ENCODE measurements around the gene ADPRM.

ADPRM gene

DNA sequence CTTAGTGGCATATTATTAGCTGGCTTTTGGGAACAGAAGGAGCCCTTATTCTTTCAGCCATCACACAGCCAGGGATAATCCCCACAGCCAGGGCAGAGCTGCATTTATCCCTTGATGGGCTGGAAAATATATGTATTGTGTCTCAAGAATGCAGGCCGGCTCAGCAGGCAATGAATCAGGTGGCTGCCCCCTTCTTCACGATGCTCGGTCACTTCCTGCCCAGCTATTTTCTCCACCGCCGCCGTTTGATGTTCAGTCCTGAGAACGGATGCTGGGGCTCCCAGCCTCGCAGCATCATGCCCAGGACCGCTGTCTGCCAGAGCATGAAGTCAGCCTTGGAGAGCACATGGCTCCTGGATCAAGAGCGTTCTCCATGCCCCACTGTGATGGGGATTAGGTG is 36.0 kb upstream of the ADPRM start:
- DNase-seq = no peak
- Histone ChIP-seq H3K36me3 (replicated peaks; ENCODE audit: insufficient read depth, low read length) (no peaks in the 10 kb centered on the region), H4K20me1 (ENCODE audit: insufficient read depth, low read length) (no peaks in the 10 kb centered on the region), H3K4me2 (ENCODE audit: low read depth, low read length) (no peak overlapping the region), H3K4me3 (ENCODE audit: low read length) (no peak overlapping the region), H3K9ac (ENCODE audit: low read length) (no peak overlapping the region), H3F3A (ENCODE audit: insufficient read depth, low read length) (no peaks in the 10 kb centered on the region), H3K27ac (ENCODE audit: low read length) (no peak overlapping the region), H3K27me3 (replicated peaks; ENCODE audit: insufficient read depth, low read length) (no peaks in the 10 kb centered on the region), H2AFZ (ENCODE audit: low read length) (no peak overlapping the region), H3K79me2 (ENCODE audit: low read length) (no peaks in the 10 kb centered on the region), H3K9me2 (replicated peaks; ENCODE audit: insufficient read depth, low read length) (no peaks in the 10 kb centered on the region), H3K9me3 (replicated peaks; ENCODE audit: insufficient read depth, low read length) (no peaks in the 10 kb centered on the region), H3K4me1 (ENCODE audit: low read length) (no peaks in the 10 kb centered on the region)
- TF ChIP-seq EZH2 (optimal IDR thresholded peaks at IDR 0.05; ENCODE audit: low read depth, low read length) (no peak), CTCF (IDR thresholded peaks at IDR 0.05; ENCODE audit: low read length) (no peak), EZH2phosphoT487 (IDR thresholded peaks at IDR 0.05; ENCODE audit: low read length) (no peak)

GRCh38 chr17:10663231-10663630 is 34.2 kb upstream of the ADPRM start:
- Histone ChIP-seq H3K4me3 (ENCODE audit: low read length) (no peak overlapping the region), H3K27me3 (replicated peaks; ENCODE audit: insufficient read depth, low read length) (no peaks in the 10 kb centered on the region), H3K4me1 (ENCODE audit: low read length) (no peaks in the 10 kb centered on the region), H4K20me1 (ENCODE audit: insufficient read depth, low read length) (no peaks in the 10 kb centered on the region), H3K36me3 (replicated peaks; ENCODE audit: insufficient read depth, low read length) (no peaks in the 10 kb centered on the region), H3K9me2 (replicated peaks; ENCODE audit: insufficient read depth, low read length) (no peaks in the 10 kb centered on the region), H3K9ac (ENCODE audit: low read length) (no peak overlapping the region), H3K9me3 (replicated peaks; ENCODE audit: insufficient read depth, low read length) (no peaks in the 10 kb centered on the region), H3K4me2 (ENCODE audit: low read depth, low read length) (no peak overlapping the region), H3K27ac (ENCODE audit: low read length) (no peak overlapping the region), H3K79me2 (ENCODE audit: low read length) (no peaks in the 10 kb centered on the region), H3F3A (ENCODE audit: insufficient read depth, low read length) (no peaks in the 10 kb centered on the region), H2AFZ (ENCODE audit: low read length) (no peak overlapping the region)
- TF ChIP-seq EZH2 (optimal IDR thresholded peaks at IDR 0.05; ENCODE audit: low read depth, low read length) = no peak
- no peak for TF ChIP-seq EZH2phosphoT487 (IDR thresholded peaks at IDR 0.05; ENCODE audit: low read length)
- TF ChIP-seq CTCF (IDR thresholded peaks at IDR 0.05; ENCODE audit: low read length) = no peak
- no peak for DNase-seq

DNA sequence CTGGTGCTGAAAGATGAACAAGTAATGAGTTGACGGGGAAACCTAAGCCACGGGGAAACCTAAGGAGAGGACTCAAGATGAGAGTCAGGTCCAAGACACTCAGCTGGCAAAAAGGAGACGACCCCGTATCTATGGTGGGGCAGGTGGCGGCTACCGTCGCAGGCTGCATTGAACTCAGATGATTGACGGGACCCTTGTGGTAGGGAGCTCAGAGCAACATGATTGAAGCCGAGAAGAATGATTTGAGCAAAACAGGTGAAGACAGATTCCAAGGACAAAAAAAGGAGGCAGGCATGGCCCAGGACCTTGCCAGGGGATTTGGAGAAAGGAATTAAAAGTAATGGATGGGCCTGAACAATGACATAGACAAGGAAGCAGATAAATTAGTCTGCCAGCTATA is 32.8 kb upstream of the ADPRM start:
- Histone ChIP-seq H3K4me3 (ENCODE audit: low read length) (no peak overlapping the region), H3K4me2 (ENCODE audit: low read depth, low read length) (no peak overlapping the region), H2AFZ (ENCODE audit: low read length) (no peak overlapping the region), H4K20me1 (ENCODE audit: insufficient read depth, low read length) (no peaks in the 10 kb centered on the region), H3K9ac (ENCODE audit: low read length) (no peak overlapping the region), H3K4me1 (ENCODE audit: low read length) (no peaks in the 10 kb centered on the region), H3K36me3 (replicated peaks; ENCODE audit: insufficient read depth, low read length) (no peaks in the 10 kb centered on the region), H3F3A (ENCODE audit: insufficient read depth, low read length) (no peaks in the 10 kb centered on the region), H3K27ac (ENCODE audit: low read length) (no peak overlapping the region), H3K79me2 (ENCODE audit: low read length) (no peaks in the 10 kb centered on the region), H3K27me3 (replicated peaks; ENCODE audit: insufficient read depth, low read length) (no peaks in the 10 kb centered on the region), H3K9me3 (replicated peaks; ENCODE audit: insufficient read depth, low read length) (no peaks in the 10 kb centered on the region), H3K9me2 (replicated peaks; ENCODE audit: insufficient read depth, low read length) (no peaks in the 10 kb centered on the region)
- no peak for TF ChIP-seq EZH2 (optimal IDR thresholded peaks at IDR 0.05; ENCODE audit: low read depth, low read length)
- TF ChIP-seq CTCF (IDR thresholded peaks at IDR 0.05; ENCODE audit: low read length) = no peak
- TF ChIP-seq EZH2phosphoT487 (IDR thresholded peaks at IDR 0.05; ENCODE audit: low read length) = no peak
- DNase-seq = no peak
